Measurements from ENCODE around the gene OSBPL5. TPM values are rescaled to one million over a fixed set of nuclear protein-coding genes. Genes with fewer than 3 reads are reported as not detected.

Gene OSBPL5, protein sequence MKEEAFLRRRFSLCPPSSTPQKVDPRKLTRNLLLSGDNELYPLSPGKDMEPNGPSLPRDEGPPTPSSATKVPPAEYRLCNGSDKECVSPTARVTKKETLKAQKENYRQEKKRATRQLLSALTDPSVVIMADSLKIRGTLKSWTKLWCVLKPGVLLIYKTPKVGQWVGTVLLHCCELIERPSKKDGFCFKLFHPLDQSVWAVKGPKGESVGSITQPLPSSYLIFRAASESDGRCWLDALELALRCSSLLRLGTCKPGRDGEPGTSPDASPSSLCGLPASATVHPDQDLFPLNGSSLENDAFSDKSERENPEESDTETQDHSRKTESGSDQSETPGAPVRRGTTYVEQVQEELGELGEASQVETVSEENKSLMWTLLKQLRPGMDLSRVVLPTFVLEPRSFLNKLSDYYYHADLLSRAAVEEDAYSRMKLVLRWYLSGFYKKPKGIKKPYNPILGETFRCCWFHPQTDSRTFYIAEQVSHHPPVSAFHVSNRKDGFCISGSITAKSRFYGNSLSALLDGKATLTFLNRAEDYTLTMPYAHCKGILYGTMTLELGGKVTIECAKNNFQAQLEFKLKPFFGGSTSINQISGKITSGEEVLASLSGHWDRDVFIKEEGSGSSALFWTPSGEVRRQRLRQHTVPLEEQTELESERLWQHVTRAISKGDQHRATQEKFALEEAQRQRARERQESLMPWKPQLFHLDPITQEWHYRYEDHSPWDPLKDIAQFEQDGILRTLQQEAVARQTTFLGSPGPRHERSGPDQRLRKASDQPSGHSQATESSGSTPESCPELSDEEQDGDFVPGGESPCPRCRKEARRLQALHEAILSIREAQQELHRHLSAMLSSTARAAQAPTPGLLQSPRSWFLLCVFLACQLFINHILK
- 12.2 and 12.3 TPM in 2 replicates for polyA plus RNA-seq (2013)

DNA sequence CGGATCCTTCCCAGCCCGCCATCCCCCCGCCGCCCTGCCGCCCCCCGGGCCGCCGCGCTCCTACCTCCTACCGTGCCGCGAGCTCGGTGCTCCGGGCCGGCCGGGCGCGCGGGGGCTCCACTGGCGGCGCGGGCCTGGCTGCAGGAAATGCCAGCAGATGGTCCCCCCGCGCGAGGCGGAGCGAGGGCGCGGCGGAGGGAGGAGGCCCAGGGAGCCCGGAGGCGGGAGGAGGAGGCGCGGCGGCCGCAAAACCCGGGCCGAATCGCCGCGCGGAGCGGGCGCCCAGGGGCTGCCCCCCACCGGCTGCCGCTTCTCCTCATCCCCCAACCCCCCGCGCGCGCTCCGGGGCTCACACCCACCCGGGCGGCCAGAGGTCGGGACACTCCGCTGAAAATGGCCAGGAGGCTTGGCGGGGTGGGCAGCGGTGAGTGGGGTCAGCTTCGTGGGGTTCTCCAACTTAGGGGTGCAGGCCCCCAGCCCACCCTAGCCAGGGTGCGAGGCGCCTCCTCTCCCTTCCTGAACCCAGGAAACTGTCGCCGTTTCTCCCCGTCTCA, at the start of gene OSBPL5:
Gene OSBPL5 (minus strand): TSS at position 159 of the 554 bp plus-strand sequence. CDS start 36,162 bp downstream, outside the sequence.
- H3K14ac ChIP-seq (ENCODE audit: low read length), result peak within 1 kb of the TSS; percentile 62
- H2BK120ac ChIP-seq (ENCODE audit: insufficient read depth, low read length, poor library complexity), result peak within 1 kb of the TSS; percentile 53
- H3K9ac ChIP-seq (ENCODE audit: low read length), result peak within 1 kb of the TSS; percentile 53
- no peaks in the 10 kb centered on the region for H3K9me3 ChIP-seq (ENCODE audit: insufficient read depth, low read depth, low read length)
- no CpG with 5 or more reads among the region's 63 CpGs for WGBS (ENCODE audit: extremely low coverage, insufficient coverage, insufficient read length)
- DNase-seq, result peak in 1 of 2 donors; percentile 52
- H4K12ac ChIP-seq (ENCODE audit: low read depth, low read length), result no peak within 1 kb of the TSS
- no peak within 1 kb of the TSS for H3K23ac ChIP-seq (ENCODE audit: low read length)
- no peaks in the 10 kb centered on the region for H3K27me3 ChIP-seq (ENCODE audit: insufficient read depth, low read length)
- H3K27ac ChIP-seq (ENCODE audit: low read depth, low read length), result peak within 1 kb of the TSS; percentile 9
- peak within 1 kb of the TSS; percentile 48 for H2BK5ac ChIP-seq (ENCODE audit: low read depth, low read length, poor library complexity)
- peak within 1 kb of the TSS; percentile 66 for H3K18ac ChIP-seq (ENCODE audit: low read length)
- H3K36me3 ChIP-seq (ENCODE audit: control insufficient read depth in 1 of 2, insufficient read depth in 2 of 2, low read length in 2 of 2), result no peaks in the 10 kb centered on the region
- H3K4me2 ChIP-seq (ENCODE audit: low read length), result peak within 1 kb of the TSS; percentile 70
- peaks cover 15% of the 10 kb centered on the region for H3K79me1 ChIP-seq (ENCODE audit: low read length)
- peak within 1 kb of the TSS; percentile 71 for H2BK12ac ChIP-seq (ENCODE audit: low read length)
- peak within 1 kb of the TSS; percentile 50 for H3K4ac ChIP-seq (ENCODE audit: low read depth, low read length)
- peak within 1 kb of the TSS; percentile 38 for H4K8ac ChIP-seq (ENCODE audit: low read depth, low read length)
- H2AFZ ChIP-seq (ENCODE audit: insufficient read depth, low read length, poor library complexity), result peak within 1 kb of the TSS; percentile 25
- peak within 1 kb of the TSS; percentile 22 for H2AK5ac ChIP-seq (ENCODE audit: low read length)
- peak within 1 kb of the TSS; percentile 77 for H3K4me3 ChIP-seq (ENCODE audit: low read depth, low read length)
- H3K4me1 ChIP-seq (ENCODE audit: control insufficient read depth in 1 of 2, insufficient read depth in 2 of 2, low read length in 2 of 2), result peaks cover 36 to 41% of the 10 kb centered on the region in 2 experiments
- peaks cover 19% of the 10 kb centered on the region for H3K79me2 ChIP-seq (ENCODE audit: control insufficient read depth, insufficient read depth, low read length, poor library complexity)
- H4K91ac ChIP-seq (ENCODE audit: low read depth, low read length), result peak within 1 kb of the TSS; percentile 74

DNA sequence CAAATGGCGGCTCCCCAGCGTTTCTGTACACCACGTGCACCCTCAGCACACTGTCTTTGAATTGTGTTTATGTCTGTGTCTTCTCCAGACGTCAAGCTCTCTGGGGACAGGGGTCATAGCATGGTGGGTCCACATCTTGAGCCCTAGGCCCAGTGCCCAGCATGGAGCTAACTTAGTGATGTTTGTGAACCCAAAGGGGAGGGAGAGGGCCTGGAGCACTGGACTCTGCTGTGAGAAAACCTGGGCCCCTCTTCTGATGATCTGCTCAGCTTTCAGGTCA, 49.2 kb upstream of the OSBPL5 start:
- no peak overlapping the region for H2AFZ ChIP-seq (ENCODE audit: insufficient read depth, low read length, poor library complexity)
- no peak overlapping the region for H4K91ac ChIP-seq (ENCODE audit: low read depth, low read length)
- no peak overlapping the region for H3K4me2 ChIP-seq (ENCODE audit: low read length)
- no peak overlapping the region for H2BK12ac ChIP-seq (ENCODE audit: low read length)
- H4K8ac ChIP-seq (ENCODE audit: low read depth, low read length), result no peak overlapping the region
- H3K4me1 ChIP-seq (ENCODE audit: control insufficient read depth in 1 of 2, insufficient read depth in 2 of 2, low read length in 2 of 2), result no peaks in the 10 kb centered on the region
- no peaks in the 10 kb centered on the region for H3K79me2 ChIP-seq (ENCODE audit: control insufficient read depth, insufficient read depth, low read length, poor library complexity)
- WGBS (ENCODE audit: extremely low coverage, insufficient coverage, insufficient read length), result no CpG with 5 or more reads among the region's 4 CpGs
- DNase-seq, result no peak
- H3K36me3 ChIP-seq (ENCODE audit: control insufficient read depth in 1 of 2, insufficient read depth in 2 of 2, low read length in 2 of 2), result no peaks in the 10 kb centered on the region
- H3K18ac ChIP-seq (ENCODE audit: low read length), result no peak overlapping the region
- no peak overlapping the region for H3K9ac ChIP-seq (ENCODE audit: low read length)
- H2BK5ac ChIP-seq (ENCODE audit: low read depth, low read length, poor library complexity), result no peak overlapping the region
- no peaks in the 10 kb centered on the region for H3K79me1 ChIP-seq (ENCODE audit: low read length)
- H3K9me3 ChIP-seq (ENCODE audit: insufficient read depth, low read depth, low read length), result peaks cover 3% of the 10 kb centered on the region
- no peak overlapping the region for H3K4ac ChIP-seq (ENCODE audit: low read depth, low read length)
- H2AK5ac ChIP-seq (ENCODE audit: low read length), result no peak overlapping the region
- no peak overlapping the region for H3K23ac ChIP-seq (ENCODE audit: low read length)
- no peak overlapping the region for H2BK120ac ChIP-seq (ENCODE audit: insufficient read depth, low read length, poor library complexity)
- H3K4me3 ChIP-seq (ENCODE audit: low read depth, low read length), result no peak overlapping the region
- no peaks in the 10 kb centered on the region for H3K27me3 ChIP-seq (ENCODE audit: insufficient read depth, low read length)
- H3K14ac ChIP-seq (ENCODE audit: low read length), result no peak overlapping the region
- H4K12ac ChIP-seq (ENCODE audit: low read depth, low read length), result no peak overlapping the region
- no peak overlapping the region for H3K27ac ChIP-seq (ENCODE audit: low read depth, low read length)

DNA sequence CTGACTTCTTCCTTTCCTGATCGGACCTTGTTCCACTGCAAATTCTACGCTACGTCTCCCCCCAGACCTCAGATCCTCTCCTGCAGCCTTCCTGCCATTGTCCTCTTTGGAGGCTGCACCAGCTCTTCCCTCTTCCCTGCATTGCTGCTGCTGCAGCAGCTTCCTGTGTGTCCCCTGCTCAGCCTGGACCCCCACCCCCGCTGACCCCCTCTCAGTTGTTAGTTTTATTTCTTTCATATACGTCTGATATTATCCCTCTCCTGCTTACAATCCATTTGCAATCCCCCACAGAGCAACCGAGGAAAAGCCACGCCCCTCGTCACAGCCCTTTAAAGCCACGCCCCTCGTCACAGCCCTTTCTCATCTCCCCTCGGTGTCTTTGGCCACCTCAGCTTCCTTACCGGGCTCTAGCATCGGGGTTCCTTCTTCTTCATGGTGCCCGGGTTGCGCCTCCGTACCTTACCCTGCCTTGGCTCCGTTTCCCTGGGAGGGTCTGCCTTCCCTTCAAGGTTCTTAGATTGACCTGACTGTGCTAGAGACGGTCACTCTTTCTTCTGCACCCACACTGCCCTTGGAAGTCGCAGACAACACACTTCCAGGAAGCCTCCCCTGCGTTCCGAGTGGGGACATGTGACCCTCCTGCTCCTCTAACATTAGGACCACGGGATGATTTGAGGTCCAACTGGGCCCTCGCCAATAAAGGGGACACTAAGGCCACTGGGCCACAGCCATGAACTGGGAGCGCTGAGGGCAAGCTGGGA, 48.7 kb upstream of the OSBPL5 start:
- Histone ChIP-seq H4K12ac (ENCODE audit: low read depth, low read length) (no peak overlapping the region), H3K27me3 (ENCODE audit: insufficient read depth, low read length) (no peaks in the 10 kb centered on the region), H3K9me3 (ENCODE audit: insufficient read depth, low read depth, low read length) (peaks cover 3% of the 10 kb centered on the region), H2BK120ac (ENCODE audit: insufficient read depth, low read length, poor library complexity) (no peak overlapping the region), H2AFZ (ENCODE audit: insufficient read depth, low read length, poor library complexity) (no peak overlapping the region), H2BK5ac (ENCODE audit: low read depth, low read length, poor library complexity) (no peak overlapping the region), H3K4me3 (ENCODE audit: low read depth, low read length) (no peak overlapping the region), H2BK12ac (ENCODE audit: low read length) (no peak overlapping the region), H3K23ac (ENCODE audit: low read length) (no peak overlapping the region), H3K14ac (ENCODE audit: low read length) (no peak overlapping the region), H3K79me1 (ENCODE audit: low read length) (no peaks in the 10 kb centered on the region), H3K27ac (ENCODE audit: low read depth, low read length) (no peak overlapping the region), H2AK5ac (ENCODE audit: low read length) (no peak overlapping the region), H3K4me1 (ENCODE audit: control insufficient read depth in 1 of 2, insufficient read depth in 2 of 2, low read length in 2 of 2) (no peaks in the 10 kb centered on the region), H3K4me2 (ENCODE audit: low read length) (no peak overlapping the region), H4K8ac (ENCODE audit: low read depth, low read length) (no peak overlapping the region), H4K91ac (ENCODE audit: low read depth, low read length) (no peak overlapping the region), H3K4ac (ENCODE audit: low read depth, low read length) (no peak overlapping the region), H3K79me2 (ENCODE audit: control insufficient read depth, insufficient read depth, low read length, poor library complexity) (no peaks in the 10 kb centered on the region), H3K18ac (ENCODE audit: low read length) (no peak overlapping the region), H3K9ac (ENCODE audit: low read length) (no peak overlapping the region), H3K36me3 (ENCODE audit: control insufficient read depth in 1 of 2, insufficient read depth in 2 of 2, low read length in 2 of 2) (no peaks in the 10 kb centered on the region)
- no CpG with 5 or more reads among the region's 24 CpGs for WGBS (ENCODE audit: extremely low coverage, insufficient coverage, insufficient read length)
- DNase-seq, result no peak

- H3K23ac ChIP-seq (ENCODE audit: low read length), result no peak overlapping the region
- H4K12ac ChIP-seq (ENCODE audit: low read depth, low read length), result no peak overlapping the region
- no peak overlapping the region for H3K27ac ChIP-seq (ENCODE audit: low read depth, low read length)
- H3K4ac ChIP-seq (ENCODE audit: low read depth, low read length), result no peak overlapping the region
- H3K14ac ChIP-seq (ENCODE audit: low read length), result no peak overlapping the region
- no peak overlapping the region for H4K8ac ChIP-seq (ENCODE audit: low read depth, low read length)
- no peak overlapping the region for H2BK12ac ChIP-seq (ENCODE audit: low read length)
- no peak overlapping the region for H2AFZ ChIP-seq (ENCODE audit: insufficient read depth, low read length, poor library complexity)
- no peak for DNase-seq
- H3K4me3 ChIP-seq (ENCODE audit: low read depth, low read length), result no peak overlapping the region
- H2AK5ac ChIP-seq (ENCODE audit: low read length), result no peak overlapping the region
- H3K36me3 ChIP-seq (ENCODE audit: control insufficient read depth in 1 of 2, insufficient read depth in 2 of 2, low read length in 2 of 2), result no peaks in the 10 kb centered on the region
- no peak overlapping the region for H3K9ac ChIP-seq (ENCODE audit: low read length)
- H3K79me1 ChIP-seq (ENCODE audit: low read length), result no peaks in the 10 kb centered on the region
- H3K79me2 ChIP-seq (ENCODE audit: control insufficient read depth, insufficient read depth, low read length, poor library complexity), result no peaks in the 10 kb centered on the region
- WGBS (ENCODE audit: extremely low coverage, insufficient coverage, insufficient read length), result no CpG with 5 or more reads among the region's 6 CpGs
- no peak overlapping the region for H2BK5ac ChIP-seq (ENCODE audit: low read depth, low read length, poor library complexity)
- H4K91ac ChIP-seq (ENCODE audit: low read depth, low read length), result no peak overlapping the region
- no peak overlapping the region for H2BK120ac ChIP-seq (ENCODE audit: insufficient read depth, low read length, poor library complexity)
- no peak overlapping the region for H3K4me2 ChIP-seq (ENCODE audit: low read length)
- no peak overlapping the region for H3K18ac ChIP-seq (ENCODE audit: low read length)
- H3K9me3 ChIP-seq (ENCODE audit: insufficient read depth, low read depth, low read length), result peaks cover 6% of the 10 kb centered on the region
- H3K27me3 ChIP-seq (ENCODE audit: insufficient read depth, low read length), result peaks cover 6% of the 10 kb centered on the region
- H3K4me1 ChIP-seq (ENCODE audit: control insufficient read depth in 1 of 2, insufficient read depth in 2 of 2, low read length in 2 of 2), result no peaks in the 10 kb centered on the region
Observed at GRCh38 chr11:3208272-3208671, 43.2 kb upstream of the OSBPL5 start.
